Transverse colon (tissue), 4 donors: Measurements from ENCODE around the gene DMD.

Experiments
- POLR2AphosphoS5 ChIP-seq, 3 donors: sonication (generic); formaldehyde crosslinking; IDR thresholded peaks; one replicate each; pipeline ENCODE4 v1.6.1; 2016; ENCODE audit warnings: antibody characterized with exemption in 3 of 3
- TF ChIP-seq, protein P1 (sequence below), 5 experiments: fragments of 200-600 bp in 3 of 5; fragments of 450-650 bp in 2 of 5; sonication (generic) in 3 of 5; IDR thresholded peaks; 1 replicate in 2 of 5; 2 replicates in 3 of 5; pipeline ENCODE4 v1.5.1; 2016 to 2017; ENCODE audit warnings: antibody characterized with exemption in 5 of 5, inconsistent platforms in 3 of 5, mild to moderate bottlenecking in 2 of 5, moderate library complexity in 1 of 5

DNA sequence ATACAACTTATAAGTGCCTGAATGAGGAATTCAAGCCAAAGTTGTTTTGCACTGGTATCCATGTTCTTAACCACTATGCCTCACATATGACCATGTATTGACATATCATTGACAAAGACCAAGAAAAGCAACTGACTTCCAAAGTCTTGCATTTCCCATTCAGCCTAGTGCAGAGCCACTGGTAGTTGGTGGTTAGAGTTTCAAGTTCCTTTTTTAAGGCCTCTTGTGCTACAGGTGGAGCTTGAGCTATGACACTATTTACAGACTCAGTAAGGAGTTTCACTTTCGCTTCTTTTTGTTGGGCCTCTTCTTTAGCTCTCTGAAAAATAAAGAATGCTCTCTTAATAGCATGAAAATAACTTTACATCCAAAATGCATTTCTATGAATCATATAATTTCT is 763.0 kb downstream of the DMD start:
- TF ChIP-seq, protein P1, sequence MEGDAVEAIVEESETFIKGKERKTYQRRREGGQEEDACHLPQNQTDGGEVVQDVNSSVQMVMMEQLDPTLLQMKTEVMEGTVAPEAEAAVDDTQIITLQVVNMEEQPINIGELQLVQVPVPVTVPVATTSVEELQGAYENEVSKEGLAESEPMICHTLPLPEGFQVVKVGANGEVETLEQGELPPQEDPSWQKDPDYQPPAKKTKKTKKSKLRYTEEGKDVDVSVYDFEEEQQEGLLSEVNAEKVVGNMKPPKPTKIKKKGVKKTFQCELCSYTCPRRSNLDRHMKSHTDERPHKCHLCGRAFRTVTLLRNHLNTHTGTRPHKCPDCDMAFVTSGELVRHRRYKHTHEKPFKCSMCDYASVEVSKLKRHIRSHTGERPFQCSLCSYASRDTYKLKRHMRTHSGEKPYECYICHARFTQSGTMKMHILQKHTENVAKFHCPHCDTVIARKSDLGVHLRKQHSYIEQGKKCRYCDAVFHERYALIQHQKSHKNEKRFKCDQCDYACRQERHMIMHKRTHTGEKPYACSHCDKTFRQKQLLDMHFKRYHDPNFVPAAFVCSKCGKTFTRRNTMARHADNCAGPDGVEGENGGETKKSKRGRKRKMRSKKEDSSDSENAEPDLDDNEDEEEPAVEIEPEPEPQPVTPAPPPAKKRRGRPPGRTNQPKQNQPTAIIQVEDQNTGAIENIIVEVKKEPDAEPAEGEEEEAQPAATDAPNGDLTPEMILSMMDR (IDR thresholded peaks at IDR 0.05), result no peak
- no peak for TF ChIP-seq POLR2AphosphoS5 (IDR thresholded peaks at IDR 0.05)
